H1 (cell line): ENCODE measurements around the gene LRRC43. TPM values are rescaled to one million over a fixed set of nuclear protein-coding genes. Genes with fewer than 3 reads are reported as not detected.

Experiments
- CTCF ChIA-PET: fragments of 300-600 bp; sonication (Branson Sonifier 250); formaldehyde crosslinking; loops from one replicate; lab custom pipeline; 2021; ENCODE audit not compliant: partially characterized antibody; lab: Charles Lee
- POLR2A ChIA-PET: fragments of 300-600 bp; sonication (Branson Sonifier 250); formaldehyde crosslinking; loops from one replicate; lab custom pipeline; 2021; ENCODE audit warnings: inconsistent platforms; ENCODE audit not compliant: partially characterized antibody; lab: Charles Lee
- DNase-seq, 2 experiments: peaks; one replicate each; pipeline versions ENCODE4 v3.0.0 to v3.0.0-alpha.2; 2010 to 2022; ENCODE audit warnings: low spot score in 2 of 2, low read depth in 1 of 2, mixed read lengths in 1 of 2
- FAIRE-seq: peaks from 2 replicates; lab custom pipeline; 2011; peaks lifted over from hg19 to GRCh38; lab: Jason Lieb, UNC
- H2AFZ ChIP-seq: 2 replicates; pipeline ENCODE4 v1.8.1; 2012; ENCODE audit warnings: low read length, inconsistent platforms
- H2AK5ac ChIP-seq: 2 replicates; pipeline ENCODE4 v1.6.1; 2013; ENCODE audit warnings: low read depth, low read length
- H2BK120ac ChIP-seq: replicated peaks from 2 replicates; pipeline ENCODE3; 2013; ENCODE audit warnings: low read depth, low read length, inconsistent platforms
- H2BK12ac ChIP-seq: 2 replicates; pipeline ENCODE4 v1.6.1; 2013; ENCODE audit warnings: low read depth, low read length
- H2BK15ac ChIP-seq: 2 replicates; pipeline ENCODE4 v1.6.1; 2013; ENCODE audit warnings: low read length
- H2BK20ac ChIP-seq: 2 replicates; pipeline ENCODE4 v1.6.1; 2013; ENCODE audit warnings: low read length
- H2BK5ac ChIP-seq: 2 replicates; pipeline ENCODE4 v1.6.1; 2013; ENCODE audit warnings: low read depth, low read length
- H3K14ac ChIP-seq: 2 replicates; pipeline ENCODE4 v1.6.1; 2013; ENCODE audit warnings: inconsistent platforms; ENCODE audit not compliant: insufficient read length
- H3K18ac ChIP-seq: 2 replicates; pipeline ENCODE4 v1.6.1; 2013; ENCODE audit warnings: low read length; ENCODE audit errors: extremely low read depth
- H3K23ac ChIP-seq: 2 replicates; pipeline ENCODE4 v1.6.1; 2013; ENCODE audit warnings: inconsistent platforms; ENCODE audit not compliant: insufficient read length
- H3K23me2 ChIP-seq: 2 replicates; pipeline ENCODE4 v1.6.1; 2013; ENCODE audit warnings: low read depth, low read length
- H3K27ac ChIP-seq: 2 replicates; pipeline ENCODE4 v1.6.1; 2011; ENCODE audit warnings: low read depth, low read length, inconsistent platforms
- H3K27me3 ChIP-seq, 4 experiments: replicated peaks in 1 of 4; 1 replicate in 1 of 4; 2 replicates in 3 of 4; pipeline versions ENCODE4 v1.6.1 to v1.8.1; 2011 to 2013; ENCODE audit warnings: low read length in 3 of 4, mild to moderate bottlenecking in 3 of 4, inconsistent platforms in 2 of 4, mixed read lengths in 2 of 4, moderate library complexity in 1 of 4; ENCODE audit not compliant: control insufficient read depth in 3 of 4, insufficient read depth in 3 of 4; ENCODE audit errors: extremely low read depth in 1 of 4
- H3K36me3 ChIP-seq, 4 experiments: 2 replicates each; pipeline versions ENCODE4 v1.6.1 to v1.8.1; 2011 to 2013; ENCODE audit warnings: mild to moderate bottlenecking in 4 of 4, low read length in 3 of 4, moderate library complexity in 2 of 4, control low read depth in 1 of 4, inconsistent platforms in 1 of 4; ENCODE audit not compliant: insufficient read depth in 4 of 4, control insufficient read depth in 2 of 4
- H3K4ac ChIP-seq: replicated peaks from 2 replicates; pipeline ENCODE3; 2013; ENCODE audit warnings: low read length, low read depth, mixed read lengths, inconsistent platforms; ENCODE audit not compliant: insufficient read length
- H3K4me1 ChIP-seq, 4 experiments: replicated peaks in 1 of 4; 1 replicate in 1 of 4; 2 replicates in 3 of 4; pipeline versions ENCODE4 v1.6.1 to v1.8.1; 2011 to 2013; ENCODE audit warnings: low read length in 3 of 4, inconsistent platforms in 2 of 4, mixed read lengths in 1 of 4; ENCODE audit not compliant: insufficient read depth in 4 of 4, control insufficient read depth in 3 of 4
- H3K4me2 ChIP-seq, 2 experiments: 2 replicates each; pipeline versions ENCODE4 v1.6.1 to v1.8.1; 2011 to 2013; ENCODE audit warnings: low read depth in 2 of 2, low read length in 2 of 2, control low read depth in 1 of 2, inconsistent platforms in 1 of 2, mild to moderate bottlenecking in 1 of 2; ENCODE audit not compliant: insufficient read depth in 1 of 2
- H3K4me3 ChIP-seq, 4 experiments: fragments of 200-600, 300-600 bp in 1 of 4; sonication (generic), shearing (Covaris generic), sonication (Bioruptor Twin) in 1 of 4; 2 replicates each; pipeline versions ENCODE4 v1.5.1 to v1.8.1; 2011 to 2016; ENCODE audit warnings: low read length in 4 of 4, low read depth in 3 of 4, control low read depth in 2 of 4, inconsistent platforms in 2 of 4, mild to moderate bottlenecking in 2 of 4, mixed read lengths in 1 of 4, moderate library complexity in 1 of 4; ENCODE audit not compliant: insufficient read depth in 2 of 4; ENCODE audit errors: extremely low read depth in 1 of 4
- H3K56ac ChIP-seq: replicated peaks from 2 replicates; pipeline ENCODE3; 2013; ENCODE audit warnings: low read depth, mild to moderate bottlenecking, mixed read lengths, low read length, inconsistent platforms; ENCODE audit not compliant: insufficient read length
- H3K79me1 ChIP-seq: 2 replicates; pipeline ENCODE4 v1.6.1; 2013; ENCODE audit warnings: low read depth, low read length, control low read depth
- H3K79me2 ChIP-seq, 2 experiments: 2 replicates each; pipeline versions ENCODE4 v1.6.1 to v1.8.1; 2012 to 2013; ENCODE audit warnings: low read length in 2 of 2, mild to moderate bottlenecking in 2 of 2, inconsistent platforms in 1 of 2; ENCODE audit not compliant: insufficient read depth in 2 of 2, control insufficient read depth in 1 of 2
- H3K9ac ChIP-seq, 4 experiments: replicated peaks in 1 of 4; 1 replicate in 1 of 4; 2 replicates in 3 of 4; pipeline versions ENCODE4 v1.6.1 to v1.8.1; 2011 to 2013; ENCODE audit warnings: low read depth in 3 of 4, low read length in 3 of 4, control low read depth in 2 of 4, mild to moderate bottlenecking in 2 of 4, moderate library complexity in 2 of 4, inconsistent platforms in 1 of 4; ENCODE audit errors: extremely low read depth in 1 of 4
- H3K9me3 ChIP-seq, 2 experiments: 2 replicates each; pipeline versions ENCODE4 v1.6.1 to v1.8.1; 2012 to 2013; ENCODE audit warnings: mild to moderate bottlenecking in 2 of 2, moderate library complexity in 2 of 2, control low read depth in 1 of 2, inconsistent platforms in 1 of 2, low read depth in 1 of 2, low read length in 1 of 2, mixed read lengths in 1 of 2; ENCODE audit not compliant: insufficient read depth in 2 of 2
- H4K20me1 ChIP-seq, 2 experiments: replicated peaks in 1 of 2; 2 replicates each; pipeline versions ENCODE3 to v1.8.1; 2011 to 2013; ENCODE audit warnings: inconsistent platforms in 2 of 2, low read length in 2 of 2, mild to moderate bottlenecking in 1 of 2; ENCODE audit not compliant: insufficient read depth in 2 of 2, control insufficient read depth in 1 of 2
- H4K5ac ChIP-seq: 2 replicates; pipeline ENCODE4 v1.6.1; 2013; ENCODE audit warnings: low read length, low read depth, mixed read lengths, inconsistent platforms; ENCODE audit not compliant: insufficient read length
- H4K8ac ChIP-seq: 2 replicates; pipeline ENCODE4 v1.8.0; 2013; ENCODE audit warnings: mild to moderate bottlenecking, moderate library complexity, low read length, inconsistent platforms; ENCODE audit not compliant: insufficient read depth; ENCODE audit errors: extremely low read depth
- H4K91ac ChIP-seq: replicated peaks from 2 replicates; pipeline ENCODE3; 2013; ENCODE audit warnings: low read length, mixed read lengths, inconsistent platforms; ENCODE audit not compliant: insufficient read length
- EGR1 ChIP-seq: IDR thresholded peaks from 2 replicates; pipeline ENCODE4 v1.6.1; 2011; ENCODE audit warnings: low read depth, low read length, borderline replicate concordance
- GTF2F1 ChIP-seq: IDR thresholded peaks from 2 replicates; pipeline ENCODE4 v1.6.1; 2012; ENCODE audit warnings: low read depth, low read length, improper control_type of control experiment, borderline replicate concordance
- MAFK ChIP-seq: IDR thresholded peaks from 2 replicates; pipeline ENCODE4 v1.6.1; 2012; ENCODE audit warnings: low read depth, mild to moderate bottlenecking, improper control_type of control experiment, low read length
- PHF8 ChIP-seq: fragments of 200-600 bp; sonication (generic); conservative IDR thresholded peaks from 2 replicates; pipeline ENCODE4 v1.7.1; 2012; ENCODE audit warnings: low read depth, mild to moderate bottlenecking, inconsistent platforms, low read length, moderate library complexity
- RAD21 ChIP-seq, 2 experiments: IDR thresholded peaks in 1 of 2; conservative IDR thresholded peaks in 1 of 2; 2 replicates each; pipeline ENCODE4 v1.6.1; 2011; ENCODE audit warnings: low read depth in 2 of 2, low read length in 2 of 2, improper control_type of control experiment in 1 of 2, inconsistent platforms in 1 of 2, mild to moderate bottlenecking in 1 of 2, moderate library complexity in 1 of 2
- RFX5 ChIP-seq: IDR thresholded peaks from 2 replicates; pipeline ENCODE4 v1.6.1; 2011; ENCODE audit warnings: low read depth, low read length, improper control_type of control experiment, borderline replicate concordance
- SIX5 ChIP-seq: IDR thresholded peaks from 2 replicates; pipeline ENCODE4 v1.6.1; 2011; ENCODE audit warnings: mild to moderate bottlenecking, low read depth, low read length
- SP2 ChIP-seq: IDR thresholded peaks from 2 replicates; pipeline ENCODE4 v1.6.1; 2012; ENCODE audit warnings: mild to moderate bottlenecking, low read length, inconsistent platforms
- TAF1 ChIP-seq: IDR thresholded peaks from 2 replicates; pipeline ENCODE4 v1.6.1; 2011; ENCODE audit warnings: mild to moderate bottlenecking, low read depth, low read length
- WGBS, 2 experiments: shearing (Covaris generic) in 1 of 2; methylation state at CpG; one replicate each; pipeline versions ENCODE4 v1.1.6 to v1.1.7; 2013 to 2015; ENCODE audit warnings: low lambda C conversion rate in 2 of 2, mixed read lengths in 2 of 2, inconsistent platforms in 1 of 2, low coverage in 1 of 2, missing lambda C conversion rate in 1 of 2; ENCODE audit not compliant: insufficient replicate concordance in 2 of 2, insufficient coverage in 1 of 2, insufficient read length in 1 of 2; ENCODE audit errors: extremely low coverage in 1 of 2, missing lambda C conversion rate in 1 of 2; 5-methylcytosine and 5-hydroxymethylcytosine counted together
- polyA plus RNA-seq, 7 experiments: library from polyadenylated mRNA; depleted of rRNA in 3 of 7; stranded (reverse) in 5 of 7; unstranded in 2 of 7; fragments of >200 nt in 5 of 7; fragments of 200-250 nt in 2 of 7; gene quantifications; 1 replicate in 5 of 7; 2 replicates in 1 of 7; 4 replicates in 1 of 7; pipeline versions ENCODE4 v1.2.1 to v1.2.3, GENCODE V29; 2011 to 2013; ENCODE audit warnings: missing spikeins in 2 of 7, mixed read lengths in 2 of 7
- total RNA-seq: library from RNA; stranded (reverse); fragmentation: NEBNext Ultra II Directional; extraction: Animal tissue kit (Norgen Biotek cat#: 25700); gene quantifications from 2 replicates; pipeline ENCODE4 v1.2.1, GENCODE V29; 2021
- TF ChIP-seq, protein P1 (sequence below): IDR thresholded peaks from 2 replicates; pipeline ENCODE4 v1.6.1; 2012; ENCODE audit warnings: inconsistent platforms

The LRRC43 gene
- total and polyA plus RNA-seq, 2 of the 8 experiments (the other 6 are each of a cell fraction or from before 2014, with no cell fraction given): 0.35 to 0.44 TPM

DNA sequence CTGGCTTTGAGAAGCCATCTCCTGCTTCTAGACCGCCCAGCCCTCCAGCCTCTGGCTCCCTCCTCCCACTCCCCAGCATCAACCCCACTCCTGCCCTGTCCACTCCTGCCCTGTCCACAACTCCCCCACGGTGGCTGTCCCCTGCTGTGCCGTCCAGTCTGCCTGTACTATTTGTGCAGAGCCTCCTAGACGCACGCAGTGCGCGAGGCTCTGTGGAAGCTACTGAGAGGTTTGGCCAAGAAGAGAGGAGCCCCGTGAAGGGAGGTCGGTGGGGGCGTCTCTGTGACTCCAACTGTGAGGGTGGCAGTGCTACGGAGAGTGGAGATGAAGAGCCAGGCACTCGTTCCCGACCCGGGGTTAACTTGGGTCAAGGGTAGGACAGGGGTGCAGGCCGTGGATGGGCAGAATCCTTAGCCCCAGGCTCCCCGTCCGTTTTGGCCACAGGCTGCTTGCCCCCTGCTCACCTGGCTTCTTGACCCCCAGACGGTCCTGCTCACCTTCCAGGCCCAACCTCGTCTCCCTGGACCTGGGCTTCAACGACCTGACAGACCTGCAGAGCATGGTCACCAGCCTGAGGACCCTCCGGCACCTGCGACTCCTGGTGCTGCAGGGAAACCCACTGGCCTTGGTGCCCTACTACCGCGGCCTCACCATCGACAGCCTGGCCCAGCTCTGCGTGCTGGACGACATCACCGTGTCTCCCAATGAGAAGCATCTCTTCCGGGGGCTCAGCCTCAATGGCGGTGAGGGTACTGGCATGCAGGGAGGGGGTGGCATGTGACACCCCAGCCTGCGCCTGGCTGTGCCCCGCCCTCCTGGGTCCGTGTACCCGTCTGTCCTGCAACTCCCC is 6.9 kb downstream of the LRRC43 start:
- Histone ChIP-seq H4K20me1 (no peaks in the 10 kb centered on the region), H3K4me3 (no peak overlapping the region)
- CTCF ChIA-PET: interaction anchor here (0.7 to 4.8 kb wide), 36 partner anchors 7 to 249 kb away, joined by 3 to 27 read pairs (median 5); partner anchors contain the start of genes B3GNT4, IL31 and LRRC43
- TF ChIP-seq, protein P1, sequence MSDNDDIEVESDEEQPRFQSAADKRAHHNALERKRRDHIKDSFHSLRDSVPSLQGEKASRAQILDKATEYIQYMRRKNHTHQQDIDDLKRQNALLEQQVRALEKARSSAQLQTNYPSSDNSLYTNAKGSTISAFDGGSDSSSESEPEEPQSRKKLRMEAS: no peak
- TF ChIP-seq EGR1 (no peak), PHF8 (no peak), SIX5 (no peak), SP2 (no peak), RAD21 (IDR thresholded peaks at IDR 0.05 in 1 of 2, conservative IDR thresholded peaks at IDR 0.05 in 1 of 2; ENCODE audit: low read depth in 2 of 2, low read length in 2 of 2) (no peak), GTF2F1 (no peak), TAF1 (no peak), MAFK (no peak), RFX5 (no peak)

More for the DNA sequence above, 6.9 kb downstream of the LRRC43 start:
- POLR2A ChIA-PET: no interaction called here
- no peak overlapping the region for H2BK12ac ChIP-seq
- 90% methylated on average over 33 of the region's 34 CpGs; no CpG with 5 or more reads in 1 of the 2 experiments for WGBS, 2 experiments
- H3K9me3 ChIP-seq: no peaks in the 10 kb centered on the region
- H3K27ac ChIP-seq: no peak overlapping the region
- no peak overlapping the region for H2BK120ac ChIP-seq
- no peak overlapping the region for H3K4ac ChIP-seq
- no peaks in the 10 kb centered on the region for H3K79me2 ChIP-seq
- FAIRE-seq (no peak), DNase-seq (no peak)
- H3K36me3 ChIP-seq: no peaks in the 10 kb centered on the region
- peaks cover 0 to 4% (median under 1%) of the 10 kb centered on the region in 4 experiments; a peak in 2 of 7 replicates for H3K4me1 ChIP-seq
- H2AFZ ChIP-seq: no peak overlapping the region
- no peak overlapping the region for H3K14ac ChIP-seq
- no peak overlapping the region for H2AK5ac ChIP-seq
- H3K23me2 ChIP-seq: no peaks in the 10 kb centered on the region
- H2BK20ac ChIP-seq: no peak overlapping the region
- no peak overlapping the region for H3K23ac ChIP-seq
- H2BK5ac ChIP-seq: no peak overlapping the region
- no peak overlapping the region for H3K4me2 ChIP-seq
- no peak overlapping the region for H3K18ac ChIP-seq
- H4K91ac ChIP-seq: peak overlapping the region; percentile 30
- no peak overlapping the region for H2BK15ac ChIP-seq
- H4K8ac ChIP-seq: no peak overlapping the region
- no peak overlapping the region for H3K9ac ChIP-seq
- H4K5ac ChIP-seq: no peak overlapping the region
- no peak overlapping the region for H3K56ac ChIP-seq
- no peaks in the 10 kb centered on the region; a peak in 1 of 7 replicates for H3K27me3 ChIP-seq
- no peaks in the 10 kb centered on the region for H3K79me1 ChIP-seq
